GM23248 (cell line): ENCODE measurements around the gene FTO.

Experiments
- EZH2 ChIP-seq: fragments of 200-600 bp; sonication (generic); IDR thresholded peaks from 2 replicates; pipeline ENCODE4 v1.6.1; 2018; ENCODE audit warnings: antibody characterized with exemption, mild to moderate bottlenecking; ENCODE audit not compliant: insufficient read depth, poor library complexity, severe bottlenecking
- EZH2phosphoT487 ChIP-seq: fragments of 200-600 bp; sonication (generic); IDR thresholded peaks from 2 replicates; pipeline ENCODE4 v1.6.1; 2018; ENCODE audit warnings: antibody characterized with exemption, moderate library complexity, mild to moderate bottlenecking, low read depth; ENCODE audit not compliant: insufficient read depth

- no peak for TF ChIP-seq EZH2
- TF ChIP-seq EZH2phosphoT487: no peak
Observed at GRCh38 chr16:53756275-53756996, 52.5 kb downstream of the FTO start.
